NT2/D1 (cell line): ENCODE measurements around the gene TRAPPC5.

ENCODE experiments used
- DNase-seq: peaks from one replicate; pipeline ENCODE4 v3.0.0-alpha.2; 2011; ENCODE audit warnings: low read depth, low spot score
- H3K27me3 ChIP-seq: 2 replicates; pipeline ENCODE4 v1.6.0; 2011; ENCODE audit warnings: mild to moderate bottlenecking; ENCODE audit not compliant: insufficient read length, insufficient read depth
- H3K36me3 ChIP-seq: 2 replicates; pipeline ENCODE4 v1.6.1; 2011; ENCODE audit warnings: mild to moderate bottlenecking, low read length, mixed read lengths; ENCODE audit not compliant: insufficient read depth, insufficient read length
- H3K4me1 ChIP-seq: 2 replicates; pipeline ENCODE4 v1.5.1; 2011; ENCODE audit not compliant: insufficient read depth, insufficient read length
- H3K4me3 ChIP-seq: 2 replicates; pipeline ENCODE4 v1.5.1; 2011; ENCODE audit warnings: low read depth; ENCODE audit not compliant: insufficient read length
- H3K9ac ChIP-seq: 2 replicates; pipeline ENCODE4 v1.6.0; 2011; ENCODE audit warnings: low read depth; ENCODE audit not compliant: insufficient read length
- H3K9me3 ChIP-seq: 2 replicates; pipeline ENCODE4 v1.5.1; 2011; ENCODE audit warnings: mild to moderate bottlenecking, low read length; ENCODE audit not compliant: insufficient read depth
- SUZ12 ChIP-seq: IDR thresholded peaks from 2 replicates; pipeline ENCODE4 v1.6.1; 2011; ENCODE audit not compliant: insufficient read length, insufficient read depth; ENCODE audit errors: extremely low read depth
- YY1 ChIP-seq: IDR thresholded peaks from 2 replicates; pipeline ENCODE4 v1.6.1; 2011; ENCODE audit not compliant: insufficient read length, insufficient read depth
- ZNF274 ChIP-seq: IDR thresholded peaks from 2 replicates; pipeline ENCODE4 v1.6.1; 2011; ENCODE audit warnings: mild to moderate bottlenecking, low read depth, low read length

The TRAPPC5 gene

DNA sequence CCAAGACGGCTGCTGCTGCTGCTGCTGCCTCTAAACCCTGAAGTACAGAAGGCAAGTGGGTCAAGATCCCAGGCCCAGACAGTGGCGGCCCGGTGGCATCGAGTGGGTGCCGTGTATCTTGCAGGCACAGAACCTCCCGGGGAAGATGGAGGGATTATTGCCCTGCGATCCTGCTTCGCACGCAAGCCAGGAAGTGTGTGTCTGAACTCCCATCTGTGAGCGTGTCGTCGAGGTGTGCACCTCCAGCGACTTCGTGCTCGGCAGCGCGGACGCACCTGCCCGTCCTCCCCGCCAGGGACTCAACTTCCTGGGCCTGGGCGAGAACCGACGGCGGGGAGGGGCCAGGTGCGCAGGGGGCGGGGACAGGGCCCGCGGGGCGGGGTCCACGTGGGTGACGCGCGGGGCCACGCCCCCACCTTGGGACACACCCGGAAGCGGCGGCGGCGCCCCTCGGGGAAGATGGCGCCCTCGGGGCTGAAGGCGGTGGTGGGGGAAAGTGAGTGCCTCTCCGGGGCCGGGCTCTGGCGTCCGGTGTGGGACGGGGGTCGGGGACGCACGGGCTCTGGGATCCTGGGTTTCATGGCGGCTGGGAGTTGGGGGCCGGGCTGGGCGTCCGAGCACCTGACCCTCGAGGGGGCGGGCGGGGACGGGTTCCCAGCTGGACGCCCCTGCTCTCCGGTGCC is 43.8 kb upstream of the TRAPPC5 start, which contains the start of gene STXBP2:
Gene STXBP2, plus strand, starts transcription at position 420 of the 683 bp plus-strand sequence. Its CDS starts 40 bp downstream, at position 460.
- peak; percentile 42 for TF ChIP-seq YY1
- TF ChIP-seq ZNF274, result no peak
- TF ChIP-seq SUZ12, result no peak
- peak; percentile 60 for DNase-seq
- Histone ChIP-seq H3K4me3 (peak within 1 kb of the TSS; percentile 81), H3K4me1 (peaks cover 9% of the 10 kb centered on the region), H3K36me3 (peaks cover 22% of the 10 kb centered on the region), H3K27me3 (peaks cover 32% of the 10 kb centered on the region), H3K9me3 (no peaks in the 10 kb centered on the region), H3K9ac (peak within 1 kb of the TSS; percentile 91)

DNA sequence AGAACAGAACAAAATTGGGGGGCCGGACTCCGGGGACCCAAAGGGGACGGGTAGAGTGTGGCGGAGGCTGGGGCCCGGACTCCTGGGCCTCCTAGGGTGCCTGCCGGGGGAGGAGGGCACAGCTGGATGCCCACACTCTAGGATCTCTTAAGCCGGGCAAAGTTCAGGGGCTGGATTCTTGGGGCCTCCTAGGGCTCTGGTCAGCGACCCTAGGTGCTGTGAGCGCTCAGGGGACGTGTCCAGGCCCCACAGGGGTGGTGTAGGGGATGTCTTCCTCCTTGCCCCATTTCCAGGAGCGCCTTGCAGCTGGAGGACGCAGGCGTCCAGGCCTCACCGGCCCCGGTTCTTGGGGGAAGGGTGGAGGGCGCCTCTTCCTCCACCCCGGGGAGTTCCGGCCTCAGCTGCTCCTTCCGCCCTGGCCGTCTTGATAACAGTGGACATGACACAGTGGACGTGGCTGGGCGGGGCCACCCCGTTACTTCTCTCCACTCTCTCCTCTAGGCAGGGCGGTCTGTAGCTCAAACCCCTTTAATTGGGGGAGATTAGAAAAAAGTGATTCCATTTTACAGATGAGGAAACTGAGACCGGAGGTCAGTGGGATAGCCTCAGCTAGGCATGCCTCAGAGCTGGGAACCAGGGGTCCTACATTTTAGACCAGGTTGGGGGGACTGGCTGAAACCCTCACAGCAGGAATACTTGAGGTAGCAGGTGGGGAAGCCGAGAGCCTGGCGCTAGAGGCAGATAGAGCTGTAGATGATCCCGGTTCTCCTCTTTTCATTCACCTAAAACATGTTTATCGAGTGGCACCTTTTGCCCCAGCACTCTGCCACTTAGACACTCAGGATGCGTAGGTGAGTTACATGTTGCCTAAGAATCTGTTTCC is 43.0 kb upstream of the TRAPPC5 start:
- peaks cover 32% of the 10 kb centered on the region for H3K27me3 ChIP-seq
- peaks cover 16% of the 10 kb centered on the region for H3K36me3 ChIP-seq
- no peak for DNase-seq
- H3K4me3 ChIP-seq, result peak overlapping the region; percentile 81
- TF ChIP-seq SUZ12, result no peak
- TF ChIP-seq YY1, result no peak
- no peak for TF ChIP-seq ZNF274
- H3K4me1 ChIP-seq, result peaks cover 9% of the 10 kb centered on the region
- H3K9me3 ChIP-seq, result no peaks in the 10 kb centered on the region
- H3K9ac ChIP-seq, result peak overlapping the region; percentile 91

DNA sequence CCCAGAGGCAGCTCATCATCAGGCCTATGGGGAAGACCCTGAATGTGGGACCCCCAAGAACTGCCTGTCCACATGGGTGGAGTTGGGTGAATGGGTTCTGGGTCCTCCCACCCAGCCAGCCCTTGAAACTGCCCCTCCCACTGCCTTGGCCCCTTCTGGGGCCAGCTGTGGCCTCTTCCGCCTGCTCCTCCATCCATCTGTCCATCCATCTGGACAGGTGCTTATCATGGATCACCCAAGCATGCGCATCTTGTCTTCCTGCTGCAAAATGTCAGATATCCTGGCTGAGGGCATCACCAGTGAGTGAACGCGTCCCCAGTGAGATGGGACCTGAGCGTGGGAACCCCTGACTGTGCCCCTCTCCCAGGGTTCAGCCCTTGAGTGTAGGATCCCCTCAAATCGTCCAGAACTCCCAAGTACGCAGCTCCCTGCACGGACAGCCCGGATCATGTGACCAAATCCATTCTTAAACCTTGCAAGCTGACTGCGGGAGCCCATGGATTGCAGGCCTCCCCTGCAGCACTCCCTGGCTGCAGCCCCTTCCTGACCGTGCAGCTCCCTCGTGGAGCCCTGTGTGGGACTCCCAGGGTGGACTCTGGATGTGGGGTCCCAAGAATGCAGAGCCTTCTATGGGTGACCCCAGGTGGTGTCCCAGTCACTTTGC is 41.7 kb upstream of the TRAPPC5 start:
- no peaks in the 10 kb centered on the region for H3K9me3 ChIP-seq
- H3K4me3 ChIP-seq, result no peak overlapping the region
- no peak overlapping the region for H3K9ac ChIP-seq
- H3K4me1 ChIP-seq, result peaks cover 9% of the 10 kb centered on the region
- H3K36me3 ChIP-seq, result peaks cover 15% of the 10 kb centered on the region
- TF ChIP-seq YY1 (no peak), ZNF274 (no peak), SUZ12 (no peak)
- H3K27me3 ChIP-seq, result peaks cover 27% of the 10 kb centered on the region
- no peak for DNase-seq

DNA sequence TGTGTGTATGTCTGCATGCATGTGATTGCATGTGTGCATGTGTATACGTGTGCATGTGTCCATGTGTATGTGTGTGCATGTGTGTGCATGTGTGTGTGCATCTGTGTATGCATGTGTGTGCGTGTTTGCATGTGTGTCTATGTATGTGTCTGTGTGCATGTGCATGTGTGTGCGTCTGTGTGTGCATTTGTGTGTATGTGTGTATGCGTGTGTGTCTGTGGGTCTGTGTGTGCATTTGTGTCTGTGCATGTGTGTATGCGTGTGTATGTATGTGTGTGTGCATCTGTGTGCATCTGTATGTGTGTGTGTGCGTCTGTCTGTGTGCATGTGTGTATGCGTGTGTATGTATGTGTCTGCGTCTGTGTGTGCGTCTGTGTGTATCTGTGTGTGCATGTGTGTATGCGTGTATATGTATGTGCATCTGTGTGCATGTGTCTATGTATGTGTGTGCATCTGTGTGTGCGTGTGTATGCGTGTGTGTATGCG is 40.7 kb upstream of the TRAPPC5 start:
- H3K36me3 ChIP-seq, result peaks cover 23% of the 10 kb centered on the region
- H3K9ac ChIP-seq, result no peak overlapping the region
- TF ChIP-seq ZNF274, result no peak
- TF ChIP-seq YY1, result no peak
- no peak for TF ChIP-seq SUZ12
- DNase-seq, result no peak
- H3K4me3 ChIP-seq, result no peak overlapping the region
- H3K9me3 ChIP-seq, result no peaks in the 10 kb centered on the region
- H3K27me3 ChIP-seq, result peaks cover 19% of the 10 kb centered on the region
- H3K4me1 ChIP-seq, result peaks cover 9% of the 10 kb centered on the region

DNA sequence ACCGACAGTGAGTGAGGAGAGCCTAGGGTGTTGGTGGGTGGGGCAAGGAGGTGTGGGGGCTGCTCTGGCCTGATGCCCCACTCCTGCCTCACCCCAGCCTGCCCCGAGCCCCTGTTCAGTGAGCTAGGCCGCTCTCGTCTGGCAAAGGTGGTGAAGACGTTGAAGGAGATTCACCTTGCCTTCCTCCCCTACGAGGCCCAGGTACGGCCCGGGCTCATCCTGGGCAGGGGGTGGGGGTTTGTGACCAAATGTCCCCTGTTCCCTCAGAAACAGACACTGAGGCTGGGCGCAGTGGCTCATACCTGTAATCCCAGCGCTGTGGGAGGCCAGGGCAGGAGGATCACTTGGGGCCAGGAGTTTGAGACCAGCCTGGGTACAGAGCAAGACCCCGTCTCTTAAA is 39.8 kb upstream of the TRAPPC5 start:
- Histone ChIP-seq H3K9me3 (no peaks in the 10 kb centered on the region), H3K4me1 (peaks cover 11% of the 10 kb centered on the region), H3K27me3 (peaks cover 10% of the 10 kb centered on the region), H3K4me3 (no peak overlapping the region), H3K9ac (no peak overlapping the region), H3K36me3 (peaks cover 29% of the 10 kb centered on the region)
- no peak for DNase-seq
- TF ChIP-seq SUZ12 (no peak), ZNF274 (no peak), YY1 (no peak)

DNA sequence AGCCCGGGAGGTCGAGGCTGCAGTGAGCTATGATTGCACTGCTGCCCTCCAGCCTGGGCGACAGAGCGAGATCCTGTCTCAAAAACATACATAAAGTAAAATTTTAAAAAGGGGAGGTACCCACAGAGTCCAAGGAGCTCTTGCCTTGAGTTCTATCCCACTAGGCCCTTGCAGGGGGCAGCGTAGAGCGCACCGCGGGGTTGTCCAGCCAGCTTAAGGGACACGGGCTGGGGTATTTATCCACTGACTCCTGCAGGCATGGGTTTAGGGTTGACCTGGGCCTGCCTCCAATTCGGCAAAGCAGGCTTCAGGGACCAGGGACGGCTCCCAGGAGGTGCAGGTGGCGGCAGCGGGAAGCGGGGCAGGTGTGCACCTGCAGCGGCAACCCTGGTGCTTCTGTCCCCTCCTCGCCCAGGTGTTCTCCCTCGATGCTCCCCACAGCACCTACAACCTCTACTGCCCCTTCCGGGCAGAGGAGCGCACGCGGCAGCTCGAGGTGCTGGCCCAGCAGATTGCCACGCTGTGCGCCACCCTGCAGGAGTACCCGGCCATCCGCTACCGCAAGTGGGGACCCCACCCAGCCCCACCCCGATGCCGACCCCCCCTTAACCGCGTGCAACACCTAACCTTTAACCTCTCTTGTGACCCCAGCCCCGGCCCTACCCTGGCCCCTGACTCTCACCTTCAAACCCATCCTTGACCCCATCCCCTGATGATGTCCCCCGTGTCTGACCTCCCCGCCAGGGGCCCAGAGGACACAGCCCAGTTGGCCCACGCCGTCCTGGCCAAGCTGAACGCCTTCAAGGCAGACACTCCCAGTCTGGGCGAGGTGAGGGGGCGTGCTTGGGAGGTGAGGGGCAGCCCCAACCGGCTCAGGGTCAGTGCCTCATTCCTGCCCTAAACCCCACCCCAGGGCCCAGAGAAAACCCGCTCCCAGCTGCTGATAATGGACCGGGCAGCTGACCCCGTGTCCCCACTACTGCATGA is 39.0 kb upstream of the TRAPPC5 start:
- peaks cover 33% of the 10 kb centered on the region for H3K36me3 ChIP-seq
- H3K9me3 ChIP-seq, result no peaks in the 10 kb centered on the region
- DNase-seq, result no peak
- no peak overlapping the region for H3K9ac ChIP-seq
- H3K4me1 ChIP-seq, result peaks cover 6% of the 10 kb centered on the region
- no peak overlapping the region for H3K4me3 ChIP-seq
- H3K27me3 ChIP-seq, result peaks cover 2% of the 10 kb centered on the region
- TF ChIP-seq YY1, result no peak
- no peak for TF ChIP-seq SUZ12
- TF ChIP-seq ZNF274, result no peak
